ENCODE data around the gene TCP11L2.
"Not testable (repeated sequence)": the region's sequence is repeated elsewhere in the genome, so short reads cannot be mapped to it uniquely, and the experiment has no call there.

The TCP11L2 gene

DNA sequence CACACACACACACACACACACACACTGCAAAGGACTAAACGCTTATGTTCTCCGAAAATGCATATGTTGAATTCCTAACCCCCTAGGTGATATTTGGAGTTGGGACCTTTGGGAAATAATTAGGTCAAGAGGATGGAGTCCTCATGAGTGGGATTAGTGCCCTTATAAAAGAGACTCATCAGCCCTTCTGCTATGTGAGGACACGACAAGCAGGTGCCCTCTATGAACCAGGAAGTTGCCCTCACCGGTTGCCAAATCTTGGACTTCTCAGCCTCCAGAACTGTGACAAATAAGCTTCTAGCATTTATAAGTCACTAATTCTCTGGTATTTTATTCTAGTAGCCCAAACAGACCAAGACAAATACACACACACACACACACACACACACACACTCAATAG is 20.7 kb upstream of the TCP11L2 start:
- TF ChIP-seq, protein P1, sequence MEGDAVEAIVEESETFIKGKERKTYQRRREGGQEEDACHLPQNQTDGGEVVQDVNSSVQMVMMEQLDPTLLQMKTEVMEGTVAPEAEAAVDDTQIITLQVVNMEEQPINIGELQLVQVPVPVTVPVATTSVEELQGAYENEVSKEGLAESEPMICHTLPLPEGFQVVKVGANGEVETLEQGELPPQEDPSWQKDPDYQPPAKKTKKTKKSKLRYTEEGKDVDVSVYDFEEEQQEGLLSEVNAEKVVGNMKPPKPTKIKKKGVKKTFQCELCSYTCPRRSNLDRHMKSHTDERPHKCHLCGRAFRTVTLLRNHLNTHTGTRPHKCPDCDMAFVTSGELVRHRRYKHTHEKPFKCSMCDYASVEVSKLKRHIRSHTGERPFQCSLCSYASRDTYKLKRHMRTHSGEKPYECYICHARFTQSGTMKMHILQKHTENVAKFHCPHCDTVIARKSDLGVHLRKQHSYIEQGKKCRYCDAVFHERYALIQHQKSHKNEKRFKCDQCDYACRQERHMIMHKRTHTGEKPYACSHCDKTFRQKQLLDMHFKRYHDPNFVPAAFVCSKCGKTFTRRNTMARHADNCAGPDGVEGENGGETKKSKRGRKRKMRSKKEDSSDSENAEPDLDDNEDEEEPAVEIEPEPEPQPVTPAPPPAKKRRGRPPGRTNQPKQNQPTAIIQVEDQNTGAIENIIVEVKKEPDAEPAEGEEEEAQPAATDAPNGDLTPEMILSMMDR (IDR thresholded peaks at IDR 0.05; ENCODE audit: low read depth, low read length) = no peak
- H3K4me3 ChIP-seq (replicated peaks in 1 of 2; ENCODE audit: low read depth in 2 of 2, low read length in 2 of 2) = no peak overlapping the region
- no peak for DNase-seq (ENCODE audit: low read depth in 2 of 2)

DNA sequence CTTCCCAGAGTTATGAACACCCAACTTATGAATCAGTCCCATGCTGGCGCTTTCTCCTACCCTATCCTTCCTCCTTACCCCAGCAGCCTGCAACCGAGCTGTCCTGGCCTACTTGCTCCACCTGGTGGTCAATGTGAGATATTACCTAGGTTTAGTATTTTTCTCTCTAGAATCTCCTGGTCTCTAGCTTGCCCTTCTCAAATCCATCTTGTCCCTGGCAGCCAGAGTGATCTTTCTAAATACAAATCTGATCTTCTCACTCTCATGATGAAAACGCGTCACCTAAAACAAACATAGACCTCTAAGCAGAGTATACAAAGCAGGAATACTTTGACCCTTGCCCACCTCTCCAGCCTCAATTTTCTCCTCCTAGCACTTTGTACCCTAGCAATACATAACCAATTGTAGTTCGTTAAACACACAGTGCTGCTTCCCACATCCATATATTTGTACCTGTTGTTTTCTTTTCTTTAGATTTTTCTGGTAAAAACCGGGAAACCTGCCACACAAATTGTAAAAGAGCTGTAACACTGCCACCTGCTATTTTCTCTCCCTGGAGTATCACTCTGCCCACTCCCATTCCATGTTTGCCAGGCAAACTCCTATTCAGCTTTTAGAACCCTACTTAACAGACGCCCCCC is 20.0 kb upstream of the TCP11L2 start:
- no peak overlapping the region for H3K4me3 ChIP-seq (replicated peaks in 1 of 2; ENCODE audit: low read depth in 2 of 2, low read length in 2 of 2)
- TF ChIP-seq, protein P1 (IDR thresholded peaks at IDR 0.05; ENCODE audit: low read depth, low read length) = peak; percentile 75
- DNase-seq (ENCODE audit: low read depth in 2 of 2) = peak; percentile 71 to 88

DNA sequence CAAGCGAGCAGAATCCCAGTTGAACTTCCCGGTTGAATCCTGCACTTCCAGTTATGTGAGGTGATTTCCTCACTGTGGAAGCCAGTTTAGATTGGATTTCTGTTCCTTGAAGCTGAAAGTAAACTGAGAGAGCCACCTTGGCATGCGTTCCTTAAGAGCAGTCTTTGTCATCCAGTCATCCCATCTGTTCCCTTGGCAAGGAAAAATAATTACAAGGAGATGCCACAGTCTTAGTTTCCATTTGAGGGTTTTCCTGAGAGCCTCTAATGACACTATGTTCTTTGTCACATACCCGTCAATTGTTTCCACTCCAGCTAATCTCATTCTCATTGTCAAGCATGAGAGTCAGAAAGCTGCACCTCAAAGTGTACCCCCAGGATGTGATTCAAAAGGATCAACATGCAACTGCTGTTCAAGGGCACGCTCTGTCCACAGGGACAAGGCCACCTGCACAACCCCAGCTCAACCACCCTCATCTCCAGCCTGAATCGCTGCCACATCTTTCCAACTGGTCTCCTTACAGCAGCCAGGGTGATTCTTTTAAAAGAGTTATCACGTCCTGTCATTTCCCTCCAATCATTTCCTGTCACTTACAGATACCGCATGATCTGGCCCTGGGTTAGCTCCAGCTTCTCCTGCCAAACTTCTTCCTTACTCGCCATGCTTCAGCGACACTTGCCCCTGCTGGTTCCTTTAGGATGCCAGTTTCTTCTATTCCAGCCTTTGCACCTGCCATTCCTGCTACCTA is 18.0 kb upstream of the TCP11L2 start:
- TF ChIP-seq, protein P1 (IDR thresholded peaks at IDR 0.05; ENCODE audit: low read depth, low read length) = no peak
- H3K4me3 ChIP-seq (replicated peaks in 1 of 2; ENCODE audit: low read depth in 2 of 2, low read length in 2 of 2) = no peak overlapping the region
- no peak for DNase-seq (ENCODE audit: low read depth in 2 of 2)

DNA sequence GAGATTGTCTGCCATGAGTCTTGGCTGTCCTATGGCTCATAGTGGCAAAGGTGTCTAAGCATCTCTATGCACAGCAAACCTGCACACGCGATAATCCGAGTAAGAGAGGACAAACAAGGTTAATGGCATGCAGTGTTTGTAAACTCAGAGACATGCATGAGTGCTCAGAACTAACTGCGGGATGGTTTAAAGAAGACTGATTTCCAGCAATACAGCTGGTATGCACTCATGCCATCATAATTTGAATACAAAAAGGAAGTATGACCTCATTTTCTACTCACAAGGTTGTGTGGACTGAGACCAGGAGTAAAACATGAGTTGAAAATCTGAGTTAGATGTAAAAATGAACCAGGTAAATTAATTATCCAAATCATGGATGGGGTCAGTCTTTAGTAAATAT is 16.6 kb upstream of the TCP11L2 start:
- no peak overlapping the region for H3K4me3 ChIP-seq (replicated peaks in 1 of 2; ENCODE audit: low read depth in 2 of 2, low read length in 2 of 2)
- TF ChIP-seq, protein P1 (IDR thresholded peaks at IDR 0.05; ENCODE audit: low read depth, low read length) = no peak
- DNase-seq (ENCODE audit: low read depth in 2 of 2) = no peak

DNA sequence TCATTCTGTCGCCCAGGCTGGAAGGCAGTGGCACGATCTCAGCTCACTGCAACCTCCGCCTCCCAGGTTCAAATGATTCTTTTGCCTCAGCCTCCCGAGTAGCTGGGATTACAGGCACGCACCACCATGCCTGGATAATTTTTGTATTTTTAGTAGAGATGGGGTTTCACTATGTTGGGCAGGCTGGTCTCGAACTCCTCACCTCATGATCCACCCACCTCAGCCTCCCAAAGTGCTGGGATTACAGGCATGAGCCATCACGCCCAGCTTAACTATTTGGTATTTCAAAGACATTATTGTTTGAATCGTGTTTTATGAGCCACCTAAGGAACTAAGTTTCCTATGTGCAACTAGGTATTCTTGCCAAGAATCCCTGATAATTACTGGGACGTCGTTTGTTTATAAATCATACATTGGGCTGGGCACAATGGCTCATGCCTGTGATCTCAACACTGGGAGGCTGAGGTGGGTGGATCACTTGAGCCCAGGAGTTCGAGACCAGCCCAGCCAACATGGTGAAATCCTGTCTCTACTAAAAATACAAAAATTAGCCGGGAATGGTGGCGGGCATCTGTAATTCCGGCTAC is 15.9 kb upstream of the TCP11L2 start:
- H3K4me3 ChIP-seq (replicated peaks in 1 of 2; ENCODE audit: low read depth in 2 of 2, low read length in 2 of 2); DNase-seq (ENCODE audit: low read depth in 2 of 2): not testable (repeated sequence)

DNA sequence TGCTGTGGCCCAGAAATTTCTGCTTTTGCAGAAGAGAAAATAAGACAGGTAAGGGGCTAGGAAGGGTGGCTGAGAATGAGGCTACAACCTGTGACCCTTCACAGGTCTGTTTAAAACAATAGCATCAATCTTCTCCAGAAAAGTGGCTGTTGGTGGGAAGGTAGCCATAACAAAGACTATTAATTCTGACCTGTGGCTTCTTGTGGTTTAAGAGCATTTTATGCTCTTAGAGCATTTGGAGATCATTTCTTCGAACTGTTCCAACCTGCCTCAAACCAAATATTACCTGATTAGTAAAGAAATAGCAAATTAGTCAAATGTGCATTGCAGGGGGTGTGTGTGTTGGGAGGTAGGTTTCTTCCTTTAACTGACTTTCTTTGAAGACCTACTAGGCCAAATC is 15.2 kb upstream of the TCP11L2 start:
- DNase-seq (ENCODE audit: low read depth in 2 of 2) = no peak
- H3K4me3 ChIP-seq (replicated peaks in 1 of 2; ENCODE audit: low read depth in 2 of 2, low read length in 2 of 2) = no peak overlapping the region
- TF ChIP-seq, protein P1 (IDR thresholded peaks at IDR 0.05; ENCODE audit: low read depth, low read length) = no peak

DNA sequence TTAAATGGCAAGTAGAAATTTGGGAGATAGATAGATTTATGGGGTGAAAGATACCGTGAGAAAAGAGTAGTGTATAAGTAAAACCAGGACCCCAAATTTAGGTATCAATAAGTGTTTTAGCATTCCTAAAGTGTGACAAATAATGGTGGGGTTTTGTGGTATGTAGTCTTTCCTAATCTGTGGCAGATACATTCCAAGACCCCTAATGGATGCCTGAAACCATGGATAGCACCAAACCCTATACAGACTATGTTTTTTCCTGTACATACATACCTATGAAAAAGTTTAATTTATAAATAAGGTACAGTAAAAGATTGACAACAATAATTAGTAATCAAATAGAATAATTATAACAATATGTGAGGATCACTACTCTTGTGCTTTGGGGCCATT is 14.4 kb upstream of the TCP11L2 start:
- no peak overlapping the region for H3K4me3 ChIP-seq (replicated peaks in 1 of 2; ENCODE audit: low read depth in 2 of 2, low read length in 2 of 2)
- no peak for DNase-seq (ENCODE audit: low read depth in 2 of 2)
- TF ChIP-seq, protein P1 (IDR thresholded peaks at IDR 0.05; ENCODE audit: low read depth, low read length) = no peak
